T-helper 1 cell (primary cell): ENCODE data around the gene ATP2B2.

Experiments used
- DNase-seq, 5 donors: peaks; one replicate each; pipeline ENCODE4 v3.0.0-alpha.2; 2012 to 2020

ATP2B2 gene

GRCh38 chr3:10379161-10379560 is 126.2 kb downstream of the ATP2B2 start:
- no peak for DNase-seq

DNA sequence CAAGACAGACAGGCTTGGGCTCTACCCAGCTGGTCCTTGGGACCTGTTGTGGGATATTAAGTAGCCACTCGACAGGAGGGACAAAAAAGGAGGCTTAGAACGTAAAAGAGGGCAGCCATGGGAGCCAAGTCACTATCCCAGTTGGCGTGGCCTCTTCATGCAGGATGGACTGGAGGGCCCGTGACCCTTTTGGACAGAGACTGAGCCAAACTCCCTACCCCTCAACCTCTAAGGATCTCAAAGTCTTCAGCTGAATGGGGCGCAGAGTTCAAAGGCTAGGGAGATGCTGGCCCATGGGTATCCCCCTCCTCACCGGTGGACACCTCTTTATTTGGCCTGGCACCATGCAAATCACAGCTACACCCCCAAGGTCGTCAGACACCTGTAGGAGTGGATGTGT is 126.6 kb downstream of the ATP2B2 start:
- no peak for DNase-seq

DNA sequence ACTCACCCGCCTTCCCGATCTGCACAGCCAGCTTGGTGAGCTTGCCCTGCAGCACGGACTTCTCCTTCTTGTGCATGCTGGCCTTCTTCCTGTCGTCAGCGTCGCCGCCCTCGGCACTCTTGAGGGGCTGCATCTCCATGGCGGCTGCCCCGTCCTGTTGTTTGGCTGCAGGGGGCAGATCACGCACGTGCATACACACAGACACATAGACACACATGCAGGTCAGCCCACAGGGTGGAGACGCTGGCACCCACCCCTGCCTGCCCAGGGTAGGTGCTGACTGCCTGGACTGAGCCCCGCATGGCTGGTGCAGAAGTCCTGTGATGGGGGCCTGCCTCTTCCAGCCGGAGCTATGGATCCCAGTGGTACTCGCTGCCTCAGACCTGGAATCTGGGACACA is 127.1 kb downstream of the ATP2B2 start:
- DNase-seq: no peak

DNA sequence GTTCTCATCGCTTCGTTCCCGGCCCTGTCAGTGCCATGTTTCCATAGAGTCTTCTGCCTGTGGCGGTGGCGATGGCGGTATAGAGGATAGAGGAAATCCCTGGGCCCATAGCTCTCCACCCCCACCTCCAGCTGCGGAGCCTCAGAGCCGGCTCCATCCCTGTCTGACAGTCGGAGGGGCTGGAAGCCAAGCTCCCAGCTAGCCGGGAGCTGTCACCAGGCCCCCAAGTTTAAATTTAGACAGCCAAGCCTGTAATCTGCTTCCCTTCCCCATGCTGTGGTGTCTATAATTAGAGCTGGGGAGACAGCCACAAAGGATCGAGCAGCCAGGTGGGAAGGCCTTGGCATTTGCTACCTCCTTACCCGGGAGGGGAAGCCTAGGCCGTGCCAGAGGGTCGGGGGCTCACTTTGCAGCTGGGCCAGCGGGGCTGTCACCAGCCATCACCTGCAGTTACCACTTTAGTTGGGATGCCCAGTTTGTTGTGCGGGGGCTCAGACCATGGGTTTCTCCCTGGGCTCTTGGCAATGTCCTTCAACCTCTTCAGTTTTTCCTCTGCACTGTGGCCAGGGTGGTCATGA is 128.1 kb downstream of the ATP2B2 start:
- DNase-seq: no peak

GRCh38 chr3:10376353-10376752 is 129.0 kb downstream of the ATP2B2 start:
- no peak for DNase-seq

DNA sequence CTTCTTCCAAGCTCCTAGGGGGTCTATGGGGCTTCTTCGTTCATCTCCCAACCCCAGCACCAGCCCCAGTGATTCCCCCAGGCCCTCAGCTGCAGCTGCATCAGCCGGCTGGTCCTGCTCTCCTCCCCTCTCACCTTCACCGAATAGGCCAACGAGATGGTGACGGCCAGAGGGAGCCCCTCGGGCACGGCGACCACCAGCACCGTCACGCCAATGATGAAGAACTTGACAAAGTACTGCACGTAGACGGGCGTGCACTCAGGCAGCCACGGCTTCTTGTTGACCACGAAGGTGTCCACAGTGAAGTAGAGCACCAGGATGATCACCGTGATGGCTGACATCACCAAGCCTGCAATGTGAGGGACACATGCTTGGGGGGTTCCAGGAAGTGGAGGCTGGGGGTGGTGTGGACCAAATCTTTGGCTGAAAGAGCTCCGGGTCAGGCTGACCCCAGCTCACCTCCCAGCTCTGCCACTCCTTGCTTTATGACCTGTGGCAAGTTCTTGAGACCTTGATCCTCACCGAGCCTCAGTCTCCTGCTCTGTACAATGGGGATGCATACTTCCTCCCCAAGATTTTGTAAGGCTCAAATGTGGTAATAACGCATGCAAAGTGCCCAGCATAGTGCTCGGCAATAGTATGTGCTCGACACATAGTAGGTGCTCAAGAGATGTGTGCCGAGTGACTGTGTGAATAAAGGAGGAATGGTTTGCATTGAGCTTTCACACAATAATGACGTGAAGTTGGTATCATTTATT is 129.9 kb downstream of the ATP2B2 start:
- no peak for DNase-seq

DNA sequence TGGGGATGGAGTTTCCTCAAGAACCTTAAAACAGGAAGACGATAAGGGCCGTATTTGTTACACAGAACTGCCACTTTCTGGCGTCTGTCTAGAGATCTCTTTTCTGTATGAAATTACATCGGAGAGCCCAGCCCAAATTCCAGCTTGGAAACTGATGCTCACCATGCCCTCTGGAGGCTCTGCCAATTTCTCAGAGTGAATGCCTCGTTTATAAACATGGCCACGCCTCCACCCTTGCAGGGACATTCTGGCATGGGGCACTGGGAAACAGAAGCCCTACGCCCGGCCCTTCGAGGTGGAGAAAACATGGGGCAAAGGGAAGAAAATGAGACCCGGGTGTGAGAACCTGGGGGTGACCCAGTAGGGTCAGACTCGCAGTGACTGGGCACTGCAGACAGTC is 131.1 kb downstream of the ATP2B2 start:
- DNase-seq: no peak

DNA sequence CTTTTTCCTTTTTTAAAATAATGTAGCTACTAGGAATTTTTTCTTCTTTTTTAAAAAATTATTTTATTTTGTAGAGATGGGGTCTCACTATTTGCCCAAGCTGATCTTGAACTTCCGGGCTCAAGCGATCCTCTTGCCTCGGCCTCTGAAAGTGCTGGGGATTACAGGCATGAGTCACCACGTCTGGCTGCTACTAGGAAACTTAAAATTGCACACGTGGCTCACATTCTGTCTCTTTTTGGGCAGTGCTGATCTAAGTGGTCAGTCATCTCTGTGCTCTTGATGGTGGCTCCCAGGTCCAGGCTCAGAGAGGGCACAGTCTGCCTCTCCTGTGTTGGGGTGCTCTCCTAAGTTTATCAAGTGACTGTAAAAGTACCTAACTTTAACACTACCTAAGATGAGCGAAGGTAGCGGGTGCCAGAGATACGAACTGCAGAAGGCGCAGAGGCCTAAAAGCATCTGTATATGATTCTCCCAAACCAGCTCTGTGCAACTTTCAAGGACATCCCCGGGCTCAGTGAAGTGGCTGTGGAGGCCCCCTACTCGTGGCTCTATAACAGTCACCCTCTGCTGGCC is 131.6 kb downstream of the ATP2B2 start:
- no peak for DNase-seq

GRCh38 chr3:10371789-10372188 is 133.6 kb downstream of the ATP2B2 start:
- DNase-seq: no peak

DNA sequence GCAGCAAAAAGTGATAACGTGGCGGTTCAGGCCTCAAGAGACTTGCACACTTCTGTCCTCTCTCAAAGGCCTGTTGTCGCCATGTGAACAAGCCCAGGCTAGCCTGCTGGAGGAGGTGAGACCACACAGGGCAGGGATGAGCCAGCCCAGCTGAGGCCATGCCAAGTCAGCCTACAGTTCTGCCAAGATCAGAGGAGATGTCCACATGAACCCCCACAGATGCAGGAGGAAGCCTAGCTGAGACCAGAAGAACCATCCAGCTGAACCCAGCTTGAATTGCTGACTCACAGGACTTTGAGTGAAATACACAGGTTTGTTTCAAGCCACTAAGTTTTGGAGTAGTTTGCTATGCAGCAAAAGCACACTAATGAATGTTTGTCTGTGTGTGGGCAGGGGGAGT is 134.2 kb downstream of the ATP2B2 start:
- DNase-seq: no peak

- DNase-seq: peak in 1 of 5 donors; percentile 11
These were observed 135.0 kb downstream of the ATP2B2 start for GRCh38 chr3:10370429-10370828.

DNA sequence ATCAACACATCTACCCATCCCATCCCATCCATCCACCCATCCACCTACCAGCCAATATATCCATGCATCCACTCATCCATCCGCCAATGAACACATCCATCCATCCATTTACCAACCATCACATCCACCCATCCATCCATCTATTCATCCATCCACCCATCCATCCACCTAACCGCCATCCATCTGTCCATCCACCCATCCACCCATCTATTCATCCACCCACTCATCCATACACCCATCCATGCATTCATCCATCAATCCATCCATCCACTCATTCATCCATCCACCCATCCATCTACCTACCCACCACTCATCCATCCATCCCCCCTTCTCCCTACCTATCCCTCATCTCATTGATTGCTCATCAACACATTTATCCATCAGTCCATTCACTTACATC is 136.9 kb downstream of the ATP2B2 start:
- DNase-seq: no peak

DNA sequence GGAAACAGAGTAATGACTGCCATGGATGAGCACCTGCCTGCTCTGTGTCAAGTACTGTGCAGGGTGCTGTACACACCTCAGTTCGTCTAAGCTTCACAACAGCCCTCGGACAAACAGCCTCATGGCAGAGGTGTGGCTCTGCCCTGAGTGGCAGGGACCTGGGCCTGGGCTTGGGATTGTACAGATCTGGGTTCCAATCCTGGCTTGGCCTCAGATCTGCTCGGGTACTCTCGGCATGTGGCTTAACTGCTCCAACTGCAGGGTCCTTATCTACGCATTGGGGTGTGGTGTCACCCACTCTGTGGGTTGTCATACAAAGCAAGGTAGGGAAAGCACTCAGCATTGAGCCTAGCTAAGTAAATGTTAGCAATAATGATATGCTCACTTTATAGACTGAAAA is 137.9 kb downstream of the ATP2B2 start:
- no peak for DNase-seq

- DNase-seq: peak in 1 of 5 donors; percentile 57
These were observed 138.7 kb downstream of the ATP2B2 start for GRCh38 chr3:10366651-10367101.

- peak in 1 of 5 donors; percentile 20 for DNase-seq
These were observed 139.6 kb downstream of the ATP2B2 start for GRCh38 chr3:10365791-10366190.

DNA sequence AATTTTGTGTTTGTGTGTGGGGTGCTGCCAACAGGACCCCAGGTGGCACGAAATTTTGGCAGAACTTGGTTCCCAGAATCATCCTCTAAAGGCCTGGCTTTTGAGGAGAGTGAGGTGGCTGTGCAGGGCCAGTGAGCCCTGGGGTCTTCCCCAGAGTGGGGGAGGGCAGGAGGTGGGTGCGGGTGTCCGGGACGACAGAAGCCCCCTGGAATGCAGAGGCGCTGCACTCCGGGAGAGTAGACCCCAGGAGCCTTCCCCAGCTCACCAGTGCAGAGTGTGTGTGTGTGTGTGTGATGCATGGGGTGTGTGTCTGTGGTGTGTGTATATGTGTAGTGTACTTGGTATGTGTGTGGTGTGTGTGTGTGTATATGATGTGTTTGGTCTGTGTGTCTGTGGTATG is 140.1 kb downstream of the ATP2B2 start:
- no peak for DNase-seq

DNA sequence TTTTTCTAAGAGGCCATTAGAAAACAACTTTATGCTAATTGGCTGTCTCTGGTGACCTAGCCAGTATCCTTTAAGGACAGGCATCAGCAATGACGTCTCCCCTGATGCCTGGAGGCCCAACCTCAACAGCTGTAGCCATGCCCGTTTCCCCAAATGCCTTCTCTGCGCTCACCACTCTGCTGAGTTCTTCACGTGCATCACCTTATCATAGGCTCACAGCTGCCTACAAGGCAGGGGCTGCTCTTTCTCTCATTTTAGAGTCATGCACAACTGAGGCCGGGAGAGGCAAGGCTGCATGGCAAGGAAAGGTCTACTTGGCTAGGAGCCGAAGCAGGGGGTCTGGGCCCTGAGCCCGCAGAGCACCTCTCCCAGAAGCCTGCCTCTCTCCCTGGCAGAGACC is 140.6 kb downstream of the ATP2B2 start:
- no peak for DNase-seq

DNA sequence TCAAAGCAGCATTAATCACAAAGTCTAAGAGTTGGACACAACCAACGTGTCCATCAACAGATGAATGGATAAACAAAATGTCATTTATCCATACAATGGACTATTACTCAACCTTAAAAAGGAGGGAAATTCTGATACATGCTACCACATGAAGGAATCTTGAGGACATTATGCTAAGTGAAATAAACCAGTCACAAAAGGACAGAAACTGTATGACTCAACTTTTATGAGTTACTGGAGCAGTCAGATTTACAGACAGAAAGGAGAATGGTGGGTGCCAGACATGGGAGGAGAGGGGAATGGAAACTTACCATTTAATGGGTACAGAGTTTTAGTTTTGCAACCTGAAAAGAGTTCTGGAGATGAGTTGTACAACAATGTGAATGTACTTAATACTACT is 141.5 kb downstream of the ATP2B2 start:
- DNase-seq: no peak

DNA sequence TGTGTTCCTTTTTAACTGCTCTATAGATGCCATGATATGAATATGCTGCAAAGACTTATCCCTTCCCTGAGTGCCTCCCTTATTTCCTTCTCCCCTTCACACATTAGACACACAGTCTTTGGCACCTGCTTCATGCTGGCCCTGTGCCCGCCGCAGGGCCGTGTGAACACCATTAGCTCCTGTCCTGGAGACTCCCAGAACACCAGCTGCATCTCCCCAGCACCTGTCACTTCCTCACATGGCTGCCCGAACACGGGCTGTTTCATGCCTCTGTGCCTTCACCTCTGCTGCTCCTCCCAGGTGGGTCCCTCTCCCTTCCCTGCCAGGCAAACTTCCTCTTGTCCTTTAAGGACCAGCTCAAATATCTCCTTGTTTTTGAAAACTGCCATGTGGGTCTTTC is 144.0 kb downstream of the ATP2B2 start:
- no peak for DNase-seq

GRCh38 chr3:10360478-10360877 is 144.9 kb downstream of the ATP2B2 start:
- no peak for DNase-seq

GRCh38 chr3:10359761-10360161 is 145.6 kb downstream of the ATP2B2 start:
- no peak for DNase-seq

- no peak for DNase-seq
These were observed 146.9 kb downstream of the ATP2B2 start for GRCh38 chr3:10358309-10358980.

DNA sequence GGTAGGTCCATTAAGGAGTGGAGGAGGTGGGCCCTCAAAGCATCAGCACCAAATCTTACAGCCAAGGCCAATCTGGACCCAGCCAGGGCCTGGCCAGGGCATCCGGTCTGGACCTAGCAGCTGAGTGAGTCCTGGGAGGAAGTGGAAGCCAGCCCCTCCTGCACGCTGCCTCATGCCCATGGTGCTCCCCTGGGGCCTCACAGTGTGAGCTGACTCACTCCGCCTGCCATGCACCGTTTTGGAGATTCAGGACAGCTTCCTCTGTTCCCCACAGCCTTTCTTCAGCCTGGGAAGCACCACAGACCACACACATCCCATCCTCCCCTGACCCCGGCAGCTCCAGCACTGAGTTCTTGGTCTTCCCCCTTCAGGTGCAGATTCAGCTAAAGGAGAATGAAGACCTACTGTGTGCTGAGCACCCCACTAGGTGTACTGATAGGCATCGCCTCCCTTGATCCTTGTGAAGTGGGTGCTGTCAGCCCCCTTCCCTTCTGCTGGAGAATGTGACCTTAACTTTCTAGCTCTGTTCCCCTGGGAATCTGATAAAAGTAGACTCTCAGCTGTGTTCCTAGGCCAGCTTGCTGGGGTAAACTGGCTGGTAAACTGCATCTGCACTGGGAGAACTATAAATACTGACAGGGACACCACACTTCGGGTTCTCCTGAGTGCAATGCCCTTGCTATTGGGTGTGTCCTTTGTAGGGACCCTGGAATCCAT is 147.6 kb downstream of the ATP2B2 start:
- no peak for DNase-seq
